Liver (tissue), 9 donors: Measurements from ENCODE around the gene AGBL5. TPM values are rescaled to one million over a fixed set of nuclear protein-coding genes. Genes with fewer than 3 reads are reported as not detected.

Experiments
- DNase-seq: peaks from one replicate; pipeline ENCODE4 v3.0.0-alpha.2; 2017; ENCODE audit warnings: low spot score
- H3K27ac ChIP-seq, 2 donors: one replicate each; pipeline ENCODE4 v1.7.0; 2013; ENCODE audit warnings: inconsistent platforms in 2 of 2, low read length in 2 of 2, control low read depth in 1 of 2, low read depth in 1 of 2, mild to moderate bottlenecking in 1 of 2
- H3K27me3 ChIP-seq, 4 donors: one replicate each; pipeline versions ENCODE4 v1.6.1 to v1.7.0; 2013; ENCODE audit warnings: low read length in 3 of 4, inconsistent platforms in 1 of 4, mild to moderate bottlenecking in 1 of 4, moderate library complexity in 1 of 4; ENCODE audit not compliant: control insufficient read depth in 4 of 4, insufficient read depth in 4 of 4
- H3K36me3 ChIP-seq, 4 donors: one replicate each; pipeline versions ENCODE4 v1.6.1 to v1.7.0; 2013; ENCODE audit warnings: low read length in 3 of 4, mild to moderate bottlenecking in 3 of 4, low read depth in 1 of 4, moderate library complexity in 1 of 4; ENCODE audit not compliant: control insufficient read depth in 4 of 4, insufficient read depth in 3 of 4
- H3K4me1 ChIP-seq, 4 donors: one replicate each; pipeline versions ENCODE4 v1.6.1 to v1.7.0; 2013; ENCODE audit warnings: low read length in 3 of 4, mild to moderate bottlenecking in 3 of 4, moderate library complexity in 1 of 4; ENCODE audit not compliant: control insufficient read depth in 4 of 4, insufficient read depth in 4 of 4
- H3K4me3 ChIP-seq, 3 donors: one replicate each; pipeline versions ENCODE4 v1.6.1 to v1.7.0; 2013; ENCODE audit warnings: low read length in 3 of 3, control low read depth in 1 of 3, low read depth in 1 of 3, mild to moderate bottlenecking in 1 of 3
- H3K9ac ChIP-seq, 2 donors: one replicate each; pipeline ENCODE4 v1.7.0; 2013; ENCODE audit warnings: low read length in 2 of 2, mild to moderate bottlenecking in 2 of 2, moderate library complexity in 2 of 2, control low read depth in 1 of 2, low read depth in 1 of 2
- H3K9me3 ChIP-seq, 4 donors: one replicate each; pipeline versions ENCODE4 v1.6.1 to v1.7.0; 2013; ENCODE audit warnings: low read length in 3 of 4; ENCODE audit not compliant: control insufficient read depth in 4 of 4
- CTCF ChIP-seq: fragments of 150-350 bp; IDR thresholded peaks from 2 replicates; pipeline ENCODE4 v1.5.1; 2017; ENCODE audit warnings: improper control_type of control experiment, low read depth, low read length; ENCODE audit not compliant: missing input control
- EGR1 ChIP-seq, 2 donors: IDR thresholded peaks; 2 replicates each; pipeline ENCODE4 v1.6.1; 2016 to 2018; ENCODE audit warnings: antibody characterized with exemption in 2 of 2, low read depth in 2 of 2
- FOXA1 ChIP-seq: IDR thresholded peaks from 2 replicates; pipeline ENCODE4 v1.6.1; 2016; ENCODE audit warnings: antibody characterized with exemption
- GABPA ChIP-seq, 2 donors: IDR thresholded peaks in 1 of 2; conservative IDR thresholded peaks in 1 of 2; 2 replicates each; pipeline ENCODE4 v1.6.1; 2016; ENCODE audit warnings: antibody characterized with exemption in 2 of 2, mild to moderate bottlenecking in 1 of 2, moderate library complexity in 1 of 2
- HNF4G ChIP-seq: IDR thresholded peaks from 2 replicates; pipeline ENCODE4 v1.6.1; 2016; ENCODE audit warnings: antibody characterized with exemption
- JUND ChIP-seq, 2 donors: IDR thresholded peaks; 2 replicates each; pipeline ENCODE4 v1.6.1; 2016; ENCODE audit warnings: antibody characterized with exemption in 2 of 2
- NR2F2 ChIP-seq: IDR thresholded peaks from 2 replicates; pipeline ENCODE4 v1.6.1; 2016; ENCODE audit warnings: antibody characterized with exemption
- RAD21 ChIP-seq, 2 donors: IDR thresholded peaks; 2 replicates each; pipeline ENCODE4 v1.6.1; 2016; ENCODE audit warnings: antibody characterized with exemption in 2 of 2, mild to moderate bottlenecking in 2 of 2
- REST ChIP-seq: IDR thresholded peaks from 2 replicates; pipeline ENCODE4 v1.6.1; 2016; ENCODE audit warnings: antibody characterized with exemption, mild to moderate bottlenecking
- SP1 ChIP-seq: IDR thresholded peaks from 2 replicates; pipeline ENCODE4 v1.6.1; 2018; ENCODE audit warnings: antibody characterized with exemption, mild to moderate bottlenecking
- YY1 ChIP-seq: IDR thresholded peaks from 2 replicates; pipeline ENCODE4 v1.6.1; 2016; ENCODE audit warnings: antibody characterized with exemption, mild to moderate bottlenecking
- WGBS: extraction: QIAGEN DNeasy Blood & Tissue Kit; methylation state at CpG from one replicate; pipeline ENCODE4 v1.1.7; 2013; 5-methylcytosine and 5-hydroxymethylcytosine counted together
- polyA plus RNA-seq, 2 donors: library from polyadenylated mRNA; stranded (reverse) in 1 of 2; unstranded in 1 of 2; fragments of 200-250 nt in 1 of 2; fragments of >200 nt in 1 of 2; fragmentation: Nextera tagmentation in 1 of 2; extraction: Ambion mirVana in 1 of 2; gene quantifications; one replicate each; pipeline versions ENCODE4 v1.2.1 to v1.2.3, GENCODE V29; 2013 to 2015
- total RNA-seq, 2 donors: library from RNA; depleted of rRNA; stranded (reverse); fragments of >200 nt; gene quantifications; one replicate each; pipeline ENCODE4 v1.2.3, GENCODE V29; 2014
- TF ChIP-seq, protein P1 (sequence below): IDR thresholded peaks from 2 replicates; pipeline ENCODE4 v1.6.1; 2016; ENCODE audit warnings: antibody characterized with exemption
- donor health status: healthy.
- donor health status: healthy.
- donor health status: healthy.
- donor health status: healthy.
- donor health status: healthy.

AGBL5 gene
- total and polyA plus RNA-seq, 4 donors = 3.2 to 9.0 (median 4.8) TPM

GRCh38 chr2:27024812-27025211 is 26.7 kb upstream of the AGBL5 start:
- 96% methylated on average over 12 of the region's 12 CpGs for WGBS
- TF ChIP-seq FOXA1 = no peak
- TF ChIP-seq RAD21 (IDR thresholded peaks at IDR 0.05) = no peak
- TF ChIP-seq EGR1 (IDR thresholded peaks at IDR 0.05; ENCODE audit: low read depth in 2 of 2) = no peak
- TF ChIP-seq REST = no peak
- TF ChIP-seq CTCF = no peak
- DNase-seq = no peak
- no peak overlapping the region for H3K4me3 ChIP-seq
- H3K4me1 ChIP-seq = peaks cover 6 to 21% (median 20%) of the 10 kb centered on the region in 4 donors
- H3K27me3 ChIP-seq = no peaks in the 10 kb centered on the region
- H3K27ac ChIP-seq = no peak overlapping the region
- peaks cover 9 to 43% (median 14%) of the 10 kb centered on the region in 4 donors for H3K36me3 ChIP-seq
- no peak overlapping the region for H3K9ac ChIP-seq
- no peaks in the 10 kb centered on the region for H3K9me3 ChIP-seq

DNA sequence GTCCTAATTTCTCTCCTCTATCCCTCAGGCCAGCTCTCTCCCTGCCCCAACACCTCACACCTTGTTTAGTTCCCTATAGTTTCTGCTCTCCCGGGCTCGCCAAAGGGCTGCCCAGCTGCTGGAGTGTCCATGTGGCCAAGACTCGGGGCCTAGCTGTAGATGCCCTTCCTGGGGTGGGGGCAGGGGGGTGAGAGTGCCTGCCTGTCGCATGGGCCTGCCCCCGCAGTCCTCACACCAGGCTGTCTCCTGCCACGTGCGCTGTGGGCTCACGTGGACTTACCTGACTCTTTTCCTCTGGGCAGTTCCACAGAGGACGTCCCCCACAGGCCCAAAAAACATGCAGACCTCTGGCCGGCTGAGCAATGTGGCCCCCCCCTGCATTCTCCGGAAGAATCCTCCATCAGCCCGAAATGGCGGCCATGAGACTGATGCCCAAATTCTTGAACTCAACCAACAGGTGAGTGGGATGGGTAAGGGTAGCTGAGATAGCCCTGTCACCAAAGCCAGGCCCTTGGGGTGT is 26.1 kb upstream of the AGBL5 start:
- no peak for DNase-seq

GRCh38 chr2:27025861-27026851 is 25.3 kb upstream of the AGBL5 start:
- DNase-seq = no peak
- 94% methylated on average over 24 of the region's 24 CpGs for WGBS
- Histone ChIP-seq H3K27ac (no peak overlapping the region), H3K36me3 (peaks cover 9 to 43% (median 14%) of the 10 kb centered on the region in 4 donors), H3K9ac (no peak overlapping the region), H3K4me1 (peaks cover 2 to 8% (median 7%) of the 10 kb centered on the region in 4 donors), H3K9me3 (no peaks in the 10 kb centered on the region), H3K27me3 (no peaks in the 10 kb centered on the region), H3K4me3 (no peak overlapping the region)
- TF ChIP-seq NR2F2 = no peak
- TF ChIP-seq, protein P1, sequence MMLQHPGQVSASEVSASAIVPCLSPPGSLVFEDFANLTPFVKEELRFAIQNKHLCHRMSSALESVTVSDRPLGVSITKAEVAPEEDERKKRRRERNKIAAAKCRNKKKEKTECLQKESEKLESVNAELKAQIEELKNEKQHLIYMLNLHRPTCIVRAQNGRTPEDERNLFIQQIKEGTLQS = no peak
- no peak for TF ChIP-seq HNF4G
- no peak for TF ChIP-seq GABPA (IDR thresholded peaks at IDR 0.05 in 1 of 2, conservative IDR thresholded peaks at IDR 0.05 in 1 of 2)
- TF ChIP-seq JUND (IDR thresholded peaks at IDR 0.05) = no peak
- no peak for TF ChIP-seq YY1

More for the DNA sequence above, 26.1 kb upstream of the AGBL5 start:
- Histone ChIP-seq H3K4me3 (no peak overlapping the region), H3K36me3 (peaks cover 9 to 43% (median 14%) of the 10 kb centered on the region in 4 donors), H3K9ac (no peak overlapping the region), H3K27ac (no peak overlapping the region), H3K27me3 (no peaks in the 10 kb centered on the region), H3K4me1 (peaks cover 4 to 16% (median 16%) of the 10 kb centered on the region in 4 donors), H3K9me3 (no peaks in the 10 kb centered on the region)
- WGBS = 95% methylated on average over 13 of the region's 13 CpGs
- no peak for TF ChIP-seq SP1
- TF ChIP-seq FOXA1 = no peak
